ENCODE data around the gene POLR1A. TPM values are rescaled to one million over a fixed set of nuclear protein-coding genes. Genes with fewer than 3 reads are reported as not detected.

Gene POLR1A
- total RNA-seq, 4 donors from 2014 or later, result 10.9 to 38.8 (median 17.7) TPM

DNA sequence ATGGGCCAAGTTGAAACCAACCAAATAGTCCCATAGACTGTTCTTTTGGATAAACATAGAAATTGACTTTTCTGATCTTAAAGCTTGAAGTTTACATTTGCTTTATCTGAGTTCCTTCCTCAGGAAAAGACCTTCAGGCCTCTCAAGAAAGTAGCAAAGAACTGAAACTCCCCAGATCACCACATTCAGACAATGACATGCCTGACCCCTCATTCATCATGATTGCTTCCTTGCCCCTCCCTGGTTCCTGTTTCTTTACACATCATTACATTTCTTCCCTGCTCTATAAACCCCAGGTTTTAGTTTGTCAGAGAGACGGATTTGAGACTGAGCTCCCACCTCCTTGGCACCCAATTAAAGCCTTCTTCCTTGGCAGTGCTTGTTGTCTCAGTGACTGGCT is 133.3 kb downstream of the POLR1A start:
- no peak overlapping the region for H3K4me3 ChIP-seq
- no peaks in the 10 kb centered on the region for H3K4me1 ChIP-seq
- TF ChIP-seq, protein P1, sequence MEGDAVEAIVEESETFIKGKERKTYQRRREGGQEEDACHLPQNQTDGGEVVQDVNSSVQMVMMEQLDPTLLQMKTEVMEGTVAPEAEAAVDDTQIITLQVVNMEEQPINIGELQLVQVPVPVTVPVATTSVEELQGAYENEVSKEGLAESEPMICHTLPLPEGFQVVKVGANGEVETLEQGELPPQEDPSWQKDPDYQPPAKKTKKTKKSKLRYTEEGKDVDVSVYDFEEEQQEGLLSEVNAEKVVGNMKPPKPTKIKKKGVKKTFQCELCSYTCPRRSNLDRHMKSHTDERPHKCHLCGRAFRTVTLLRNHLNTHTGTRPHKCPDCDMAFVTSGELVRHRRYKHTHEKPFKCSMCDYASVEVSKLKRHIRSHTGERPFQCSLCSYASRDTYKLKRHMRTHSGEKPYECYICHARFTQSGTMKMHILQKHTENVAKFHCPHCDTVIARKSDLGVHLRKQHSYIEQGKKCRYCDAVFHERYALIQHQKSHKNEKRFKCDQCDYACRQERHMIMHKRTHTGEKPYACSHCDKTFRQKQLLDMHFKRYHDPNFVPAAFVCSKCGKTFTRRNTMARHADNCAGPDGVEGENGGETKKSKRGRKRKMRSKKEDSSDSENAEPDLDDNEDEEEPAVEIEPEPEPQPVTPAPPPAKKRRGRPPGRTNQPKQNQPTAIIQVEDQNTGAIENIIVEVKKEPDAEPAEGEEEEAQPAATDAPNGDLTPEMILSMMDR (IDR thresholded peaks at IDR 0.05), result no peak
- TF ChIP-seq POLR2A (IDR thresholded peaks at IDR 0.05), result no peak

DNA sequence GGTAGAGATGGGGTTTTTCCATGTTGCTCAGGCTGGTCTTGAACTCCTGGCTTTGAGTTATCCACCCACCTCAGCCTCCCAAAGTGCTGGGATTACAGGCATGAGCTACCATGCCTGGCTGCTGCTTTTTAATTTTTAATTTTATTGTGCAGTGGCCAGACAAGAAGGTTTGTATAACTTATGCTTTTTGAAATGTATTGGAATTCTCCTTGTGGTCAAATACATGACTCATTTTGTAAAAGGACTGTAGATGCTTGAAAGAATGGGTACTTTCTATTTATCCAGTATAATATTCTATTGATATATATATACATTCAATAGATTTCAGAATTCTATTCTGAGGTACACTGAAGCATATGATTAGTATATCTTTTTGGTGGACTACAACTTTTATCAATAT is 134.3 kb downstream of the POLR1A start:
- no peaks in the 10 kb centered on the region for H3K27me3 ChIP-seq
- TF ChIP-seq, protein P1 (IDR thresholded peaks at IDR 0.05), result no peak
- no peak for TF ChIP-seq POLR2A (IDR thresholded peaks at IDR 0.05)
- H3K9me3 ChIP-seq, result no peaks in the 10 kb centered on the region
- no peaks in the 10 kb centered on the region for H3K4me1 ChIP-seq
- no peak overlapping the region for H3K4me3 ChIP-seq
- DNase-seq, result no peak
- H3K27ac ChIP-seq, result no peak overlapping the region
- no peaks in the 10 kb centered on the region for H3K36me3 ChIP-seq
- intact Hi-C loops (cut with DNase I; ENCODE audit: low total_unique reads), result no loop called here

More for the DNA sequence above, 133.3 kb downstream of the POLR1A start:
- Histone ChIP-seq H3K27me3 (no peaks in the 10 kb centered on the region), H3K9me3 (no peaks in the 10 kb centered on the region), H3K27ac (no peak overlapping the region), H3K36me3 (no peaks in the 10 kb centered on the region)
- intact Hi-C loops (cut with DNase I; ENCODE audit: low total_unique reads), result no loop called here
- DNase-seq, result no peak

Small RNA genes lying within 50 kb of the gene (small RNA-seq; reads per million reads assigned to genes)
- 17,307 reads per million, percentile 100 among the genes with 10 or more reads in this experiment for gene SNORD94

Other genes with a start within 250 kb of the POLR1A start
- 10 to 100 TPM; 12.3 to 52.9 (median 32.9) TPM for gene ST3GAL5, start 216.9 kb downstream of the POLR1A start, total RNA-seq
- 100 to 1,000 TPM in 2 of 4 donors, 10 to 100 TPM in 2; 87.9 to 160 (median 103) TPM for gene PTCD3, start 349 bp upstream of the POLR1A start, total RNA-seq
- 10 to 100 TPM in 3 of 4 donors, 1 to 10 TPM in 1; 9.7 to 63.0 (median 36.2) TPM for gene IMMT, start 89.6 kb upstream of the POLR1A start, total RNA-seq
- 10 to 100 TPM; 22.6 to 71.2 (median 31.5) TPM for gene MRPL35, start 93.6 kb upstream of the POLR1A start, total RNA-seq
- gene REEP1, start 231.7 kb upstream of the POLR1A start, total RNA-seq, result 10 to 100 TPM in 3 of 4 donors, 1 to 10 TPM in 1; 9.7 to 24.5 (median 13.4) TPM